Vagina (tissue), 2 donors: ENCODE results near the gene KIR2DL4. TPM values are rescaled to one million over a fixed set of nuclear protein-coding genes. Genes with fewer than 3 reads are reported as not detected.
"Not testable (repeated sequence)": the region's sequence is repeated elsewhere in the genome, so short reads cannot be mapped to it uniquely, and the experiment has no call there.

ENCODE experiments used
- DNase-seq, 2 donors: peaks; one replicate each; pipeline ENCODE4 v3.0.0-alpha.2; 2017; ENCODE audit errors: extremely low spot score in 2 of 2
- H3K27ac ChIP-seq: fragments of 200-600 bp; sonication (generic); one replicate; pipeline ENCODE4 v1.5.1; 2019
- H3K27me3 ChIP-seq: fragments of 200-600 bp; sonication (generic); one replicate; pipeline ENCODE4 v1.5.1; 2019
- H3K36me3 ChIP-seq, 2 donors: fragments of 200-600 bp; sonication (generic); one replicate each; pipeline ENCODE4 v1.5.1; 2017 to 2019
- H3K4me1 ChIP-seq: fragments of 200-600 bp; sonication (generic); one replicate; pipeline ENCODE4 v1.5.1; 2019
- H3K4me3 ChIP-seq, 2 donors: fragments of 200-600 bp; sonication (generic); 1 replicate in 1 of 2; 2 replicates in 1 of 2; pipeline ENCODE4 v1.5.1; 2016 to 2019
- H3K9me3 ChIP-seq: fragments of 200-600 bp; sonication (generic); one replicate; pipeline ENCODE4 v1.5.1; 2019
- POLR2A ChIP-seq, 2 donors: fragments of 450-650 bp; IDR thresholded peaks; one replicate each; pipeline ENCODE4 v1.6.1; 2017; ENCODE audit warnings: antibody characterized with exemption in 2 of 2, mild to moderate bottlenecking in 2 of 2, moderate library complexity in 2 of 2
- POLR2AphosphoS5 ChIP-seq, 2 donors: sonication (generic); formaldehyde crosslinking; IDR thresholded peaks; one replicate each; pipeline ENCODE4 v1.9.0; 2017; ENCODE audit warnings: antibody characterized with exemption in 2 of 2, mild to moderate bottlenecking in 2 of 2, low read depth in 1 of 2; ENCODE audit not compliant: insufficient read depth in 1 of 2
- intact Hi-C: fragments of 100-400 bp; cut with DNase I; formaldehyde crosslinking; loops from one replicate; pipeline ENCODE4 v1.15.1; 2023
- total RNA-seq: library from RNA; depleted of rRNA; stranded (reverse); fragments of >200 nt; gene quantifications from one replicate; pipeline ENCODE4 v1.2.3, GENCODE V29; 2016
- TF ChIP-seq, protein P1 (sequence below), 3 experiments: fragments of 450-650 bp in 2 of 3; fragments of 200-600 bp in 1 of 3; sonication (generic) in 1 of 3; IDR thresholded peaks; one replicate each; pipeline ENCODE4 v1.5.1; 2017 to 2019; ENCODE audit warnings: antibody characterized with exemption in 3 of 3, mild to moderate bottlenecking in 2 of 3, moderate library complexity in 2 of 3

Gene KIR2DL4
- total RNA-seq, 1 donor from 2014 or later: not detected

DNA sequence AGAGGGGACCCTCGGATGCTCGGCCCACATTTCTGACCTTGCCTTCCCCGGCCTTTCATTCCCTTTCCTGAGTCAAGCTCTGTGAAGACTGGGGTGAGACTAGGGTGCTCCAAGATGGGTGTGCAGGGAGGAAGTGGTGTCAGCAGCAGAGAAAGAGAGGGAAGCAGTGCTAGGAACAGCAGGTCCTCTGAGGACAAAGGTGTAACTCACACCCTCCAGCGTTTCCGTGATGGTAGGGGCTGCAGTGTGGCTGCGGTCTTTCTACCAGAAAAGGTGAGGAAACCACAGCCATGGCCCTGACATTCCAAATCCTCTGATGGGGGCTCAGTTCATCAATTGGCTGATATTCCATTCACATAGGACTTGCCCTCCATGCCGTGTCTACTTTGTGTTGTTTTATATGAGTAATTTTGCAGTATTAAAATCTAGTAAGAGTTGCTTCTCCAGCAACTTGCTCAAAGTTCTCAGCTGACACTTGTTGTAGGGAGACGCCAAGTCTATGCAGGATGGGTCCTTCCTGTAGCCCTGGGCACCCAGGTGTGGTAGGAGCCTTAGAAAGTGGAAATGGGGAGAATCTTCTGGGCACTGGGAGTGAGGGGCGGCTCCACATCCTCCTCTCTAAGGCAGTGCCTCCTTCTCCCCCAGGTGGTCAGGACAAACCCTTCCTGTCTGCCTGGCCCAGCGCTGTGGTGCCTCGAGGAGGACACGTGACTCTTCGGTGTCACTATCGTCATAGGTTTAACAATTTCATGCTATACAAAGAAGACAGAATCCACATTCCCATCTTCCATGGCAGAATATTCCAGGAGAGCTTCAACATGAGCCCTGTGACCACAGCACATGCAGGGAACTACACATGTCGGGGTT is 14.5 kb downstream of the KIR2DL4 start:
- no peak for DNase-seq
- intact Hi-C loops: no loop called here
- Histone ChIP-seq H3K36me3 (no peaks in the 10 kb centered on the region), H3K4me3 (no peak overlapping the region), H3K27ac (no peak overlapping the region), H3K9me3 (no peaks in the 10 kb centered on the region), H3K27me3 (no peaks in the 10 kb centered on the region), H3K4me1 (no peaks in the 10 kb centered on the region)
- TF ChIP-seq, protein P1, sequence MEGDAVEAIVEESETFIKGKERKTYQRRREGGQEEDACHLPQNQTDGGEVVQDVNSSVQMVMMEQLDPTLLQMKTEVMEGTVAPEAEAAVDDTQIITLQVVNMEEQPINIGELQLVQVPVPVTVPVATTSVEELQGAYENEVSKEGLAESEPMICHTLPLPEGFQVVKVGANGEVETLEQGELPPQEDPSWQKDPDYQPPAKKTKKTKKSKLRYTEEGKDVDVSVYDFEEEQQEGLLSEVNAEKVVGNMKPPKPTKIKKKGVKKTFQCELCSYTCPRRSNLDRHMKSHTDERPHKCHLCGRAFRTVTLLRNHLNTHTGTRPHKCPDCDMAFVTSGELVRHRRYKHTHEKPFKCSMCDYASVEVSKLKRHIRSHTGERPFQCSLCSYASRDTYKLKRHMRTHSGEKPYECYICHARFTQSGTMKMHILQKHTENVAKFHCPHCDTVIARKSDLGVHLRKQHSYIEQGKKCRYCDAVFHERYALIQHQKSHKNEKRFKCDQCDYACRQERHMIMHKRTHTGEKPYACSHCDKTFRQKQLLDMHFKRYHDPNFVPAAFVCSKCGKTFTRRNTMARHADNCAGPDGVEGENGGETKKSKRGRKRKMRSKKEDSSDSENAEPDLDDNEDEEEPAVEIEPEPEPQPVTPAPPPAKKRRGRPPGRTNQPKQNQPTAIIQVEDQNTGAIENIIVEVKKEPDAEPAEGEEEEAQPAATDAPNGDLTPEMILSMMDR (IDR thresholded peaks at IDR 0.05): no peak
- TF ChIP-seq POLR2A (IDR thresholded peaks at IDR 0.05) (no peak), POLR2AphosphoS5 (IDR thresholded peaks at IDR 0.05; ENCODE audit: insufficient read depth in 1 of 2, low read depth in 1 of 2) (no peak)

DNA sequence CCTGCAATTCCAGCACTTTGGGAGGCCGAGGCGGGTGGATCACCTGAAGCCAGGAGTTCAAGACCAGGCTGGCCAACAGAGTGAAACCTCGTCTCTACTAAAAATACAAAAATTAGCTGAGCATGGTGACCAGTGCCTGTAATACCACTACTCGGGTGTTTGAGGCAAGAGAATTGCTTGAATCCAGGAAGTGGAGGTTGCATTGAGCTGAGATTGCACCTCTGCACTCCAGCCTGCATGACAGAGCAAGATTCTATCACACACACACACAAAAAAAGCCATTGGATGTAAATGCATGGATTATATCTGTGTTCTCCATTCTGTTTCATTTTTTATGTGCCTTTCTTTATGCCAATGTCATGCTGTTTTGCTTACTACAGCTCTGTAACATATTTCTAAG is 21.0 kb downstream of the KIR2DL4 start:
- H3K4me3 ChIP-seq, H3K36me3 ChIP-seq, DNase-seq, H3K27ac ChIP-seq, H3K27me3 ChIP-seq, H3K4me1 ChIP-seq, H3K9me3 ChIP-seq, intact Hi-C loops: not testable (repeated sequence)

DNA sequence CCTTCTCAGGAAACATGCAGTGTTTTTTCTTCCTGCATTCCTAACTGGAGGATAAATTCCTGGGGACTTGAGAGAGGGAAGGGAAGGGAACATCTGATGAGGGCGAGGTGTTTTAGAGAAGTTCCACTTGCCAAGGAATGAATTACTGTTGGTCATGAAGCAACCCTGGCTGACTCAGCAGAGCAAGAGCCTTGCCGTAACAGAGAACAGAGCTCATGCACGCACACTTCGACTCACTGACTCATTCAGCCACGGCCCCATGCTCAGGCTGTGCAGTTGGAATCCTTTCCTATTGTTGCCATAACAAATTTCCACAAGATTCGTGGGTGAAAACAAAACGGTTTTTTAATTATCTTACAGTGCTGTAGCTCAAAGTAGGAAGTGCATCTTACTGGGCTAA is 21.9 kb downstream of the KIR2DL4 start:
- DNase-seq, H3K27me3 ChIP-seq, H3K4me3 ChIP-seq, H3K27ac ChIP-seq, intact Hi-C loops, H3K4me1 ChIP-seq, H3K36me3 ChIP-seq, H3K9me3 ChIP-seq: not testable (repeated sequence)

DNA sequence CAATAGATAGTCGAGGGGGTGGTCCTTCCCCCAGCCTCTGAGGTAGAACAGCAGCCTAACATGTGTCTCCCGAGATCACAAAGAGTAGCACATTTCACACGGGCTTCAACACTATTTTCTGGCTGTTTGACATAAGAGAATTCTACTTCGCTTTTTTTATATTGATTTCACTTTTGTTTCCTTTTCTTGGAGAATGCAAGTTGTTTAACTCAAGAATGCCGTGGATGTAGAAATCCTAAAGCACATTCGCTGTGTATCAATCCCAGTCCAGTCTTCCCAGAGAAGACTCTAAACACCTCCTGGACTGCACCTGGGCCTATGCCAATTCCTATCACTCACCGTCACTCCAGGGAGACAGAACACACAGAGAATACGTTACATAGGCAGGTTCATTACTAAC is 24.7 kb downstream of the KIR2DL4 start:
- H3K27me3 ChIP-seq, H3K27ac ChIP-seq, H3K4me3 ChIP-seq, H3K9me3 ChIP-seq, DNase-seq, H3K36me3 ChIP-seq, intact Hi-C loops, H3K4me1 ChIP-seq: not testable (repeated sequence)

DNA sequence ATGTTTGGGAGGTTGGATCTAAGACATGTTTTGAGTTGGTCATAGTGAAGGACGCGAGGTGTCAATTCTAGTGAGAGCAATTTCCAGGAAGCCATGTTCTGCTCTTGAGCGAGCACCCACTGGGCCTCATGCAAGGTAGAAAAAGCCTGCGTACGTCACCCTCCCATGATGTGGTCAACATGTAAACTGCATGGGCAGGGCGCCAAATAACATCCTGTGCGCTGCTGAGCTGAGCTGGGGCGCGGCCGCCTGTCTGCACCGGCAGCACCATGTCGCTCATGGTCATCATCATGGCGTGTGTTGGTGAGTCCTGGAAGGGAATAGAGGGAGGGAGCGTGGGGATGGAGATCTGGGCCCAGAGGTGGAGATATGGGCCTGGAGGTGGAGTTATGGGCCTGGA is 29.1 kb downstream of the KIR2DL4 start, which contains the start of gene KIR2DS4:
Gene KIR2DS4, plus strand, starts transcription at position 181 of the 400 bp plus-strand sequence.
- H3K27me3 ChIP-seq: not testable (repeated sequence)

DNA sequence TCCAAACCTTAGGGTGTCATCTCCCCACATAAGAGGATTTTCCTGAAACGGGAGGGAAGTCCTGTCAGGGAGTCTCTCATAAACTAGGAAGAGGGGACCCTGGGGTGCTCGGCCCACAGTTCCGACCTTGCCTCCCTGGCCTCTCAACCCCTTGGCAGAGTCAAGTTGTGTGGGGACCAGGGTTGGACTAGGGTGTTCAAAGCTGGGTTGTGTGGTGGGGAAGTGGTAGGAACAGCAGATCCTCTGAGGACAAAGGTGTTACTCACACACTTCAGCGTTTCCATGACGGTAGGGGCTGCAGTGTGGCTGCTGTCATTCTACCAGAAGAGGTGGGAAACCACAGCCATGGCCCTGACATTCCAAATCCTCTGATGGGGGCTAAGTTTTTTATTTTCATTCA is 31.7 kb downstream of the KIR2DL4 start:
- H3K4me3 ChIP-seq, H3K27ac ChIP-seq, H3K27me3 ChIP-seq, intact Hi-C loops, H3K36me3 ChIP-seq, H3K4me1 ChIP-seq, H3K9me3 ChIP-seq, DNase-seq: not testable (repeated sequence)

More for the DNA sequence above, 29.1 kb downstream of the KIR2DL4 start, which contains the start of gene KIR2DS4:
- H3K27ac ChIP-seq, H3K4me3 ChIP-seq, DNase-seq, H3K9me3 ChIP-seq, H3K4me1 ChIP-seq, intact Hi-C loops, H3K36me3 ChIP-seq: not testable (repeated sequence)

DNA sequence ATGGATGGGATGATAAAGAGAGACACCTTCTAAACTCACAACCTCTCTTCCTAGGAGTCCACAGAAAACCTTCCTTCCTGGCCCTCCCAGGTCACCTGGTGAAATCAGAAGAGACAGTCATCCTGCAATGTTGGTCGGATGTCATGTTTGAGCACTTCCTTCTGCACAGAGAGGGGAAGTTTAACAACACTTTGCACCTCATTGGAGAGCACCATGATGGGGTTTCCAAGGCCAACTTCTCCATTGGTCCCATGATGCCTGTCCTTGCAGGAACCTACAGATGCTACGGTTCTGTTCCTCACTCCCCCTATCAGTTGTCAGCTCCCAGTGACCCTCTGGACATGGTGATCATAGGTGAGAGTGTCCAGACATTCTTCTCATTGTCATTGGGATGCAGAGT is 34.1 kb downstream of the KIR2DL4 start:
- H3K4me3 ChIP-seq, H3K36me3 ChIP-seq, H3K9me3 ChIP-seq, DNase-seq, H3K27ac ChIP-seq, intact Hi-C loops, H3K27me3 ChIP-seq, H3K4me1 ChIP-seq: not testable (repeated sequence)

DNA sequence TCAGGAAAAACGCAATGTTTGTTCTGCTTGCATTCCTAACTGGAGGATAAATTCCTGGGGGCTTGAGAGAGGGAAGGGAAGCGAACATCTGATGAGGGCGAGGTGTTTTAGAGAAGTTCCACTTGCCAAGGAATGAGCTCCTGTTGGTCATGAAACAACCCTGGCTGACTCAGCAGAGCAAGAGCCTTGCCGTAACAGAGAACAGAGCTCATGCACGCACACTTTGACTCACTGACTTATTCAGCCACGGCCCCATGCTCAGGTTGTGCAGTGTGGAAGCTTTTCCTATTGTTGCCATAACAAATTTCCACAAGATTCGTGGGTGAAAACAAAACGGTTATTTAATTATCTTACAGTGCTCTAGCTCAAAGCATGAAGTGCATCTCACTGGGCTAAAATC is 39.8 kb downstream of the KIR2DL4 start:
- H3K27ac ChIP-seq, H3K4me1 ChIP-seq, H3K9me3 ChIP-seq, H3K36me3 ChIP-seq, intact Hi-C loops, H3K4me3 ChIP-seq, DNase-seq, H3K27me3 ChIP-seq: not testable (repeated sequence)

DNA sequence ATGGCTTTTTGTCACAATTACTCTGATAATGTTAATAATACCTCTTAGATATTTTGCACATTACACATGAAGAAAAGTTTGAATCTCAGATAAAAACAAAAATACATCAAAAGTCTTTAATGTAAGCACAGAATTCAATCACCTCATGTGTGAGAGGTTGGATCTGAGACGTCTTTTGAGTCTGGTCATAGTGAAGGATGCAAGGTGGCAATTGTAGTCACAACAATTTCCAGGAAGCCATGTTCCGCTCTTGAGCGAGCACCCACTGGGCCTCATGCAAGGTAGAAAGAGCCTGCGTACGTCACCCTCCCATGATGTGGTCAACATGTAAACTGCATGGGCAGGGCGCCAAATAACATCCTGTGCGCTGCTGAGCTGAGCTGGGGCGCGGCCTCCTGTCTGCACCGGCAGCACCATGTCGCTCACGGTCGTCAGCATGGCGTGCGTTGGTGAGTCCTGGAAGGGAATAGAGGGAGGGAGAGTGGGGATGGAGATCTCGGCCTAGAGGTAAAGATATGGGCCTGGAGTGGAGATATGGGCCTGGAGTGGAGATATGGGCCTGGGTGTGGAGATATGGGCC is 46.7 kb downstream of the KIR2DL4 start, which contains the start of gene KIR3DL2:
Gene KIR3DL2, plus strand, starts transcription at position 383 of the 580 bp plus-strand sequence. Its CDS starts 33 bp downstream, at position 416.
- H3K9me3 ChIP-seq, DNase-seq, intact Hi-C loops, H3K27ac ChIP-seq, H3K27me3 ChIP-seq, H3K36me3 ChIP-seq, H3K4me1 ChIP-seq, H3K4me3 ChIP-seq: not testable (repeated sequence)
